GM12891 (cell line): ENCODE data around the gene P4HB.
A peak's percentile ranks its signal among the peaks of the same experiment; 100 is the strongest.

Experiments used
- DNase-seq: peaks from one replicate; pipeline ENCODE4 v3.0.0; 2011; ENCODE audit warnings: low spot score; ENCODE audit not compliant: insufficient read length
- FAIRE-seq: peaks from 2 replicates; lab custom pipeline; 2011; peaks lifted over from hg19 to GRCh38; lab: Jason Lieb, UNC
- PAX5 ChIP-seq: IDR thresholded peaks from 2 replicates; pipeline ENCODE4 v1.6.1; 2011; ENCODE audit warnings: low read length, moderate library complexity, mild to moderate bottlenecking; ENCODE audit not compliant: insufficient read depth, severe bottlenecking
- POLR2A ChIP-seq: IDR thresholded peaks from 2 replicates; pipeline ENCODE4 v1.6.1; 2011; ENCODE audit warnings: low read depth, low read length, control low read depth
- POLR2AphosphoS5 ChIP-seq: IDR thresholded peaks from 2 replicates; pipeline ENCODE4 v1.6.1; 2011; ENCODE audit warnings: low read depth, low read length, control low read depth
- POU2F2 ChIP-seq: IDR thresholded peaks from 2 replicates; pipeline ENCODE4 v1.6.1; 2011; ENCODE audit warnings: low read depth, mild to moderate bottlenecking, control low read depth, low read length, moderate library complexity
- SPI1 ChIP-seq: IDR thresholded peaks from 2 replicates; pipeline ENCODE4 v1.6.1; 2011; ENCODE audit warnings: low read depth, low read length, control low read depth
- TAF1 ChIP-seq: IDR thresholded peaks from 2 replicates; pipeline ENCODE4 v1.6.1; 2011; ENCODE audit warnings: low read depth, low read length, control low read depth

Gene P4HB

DNA sequence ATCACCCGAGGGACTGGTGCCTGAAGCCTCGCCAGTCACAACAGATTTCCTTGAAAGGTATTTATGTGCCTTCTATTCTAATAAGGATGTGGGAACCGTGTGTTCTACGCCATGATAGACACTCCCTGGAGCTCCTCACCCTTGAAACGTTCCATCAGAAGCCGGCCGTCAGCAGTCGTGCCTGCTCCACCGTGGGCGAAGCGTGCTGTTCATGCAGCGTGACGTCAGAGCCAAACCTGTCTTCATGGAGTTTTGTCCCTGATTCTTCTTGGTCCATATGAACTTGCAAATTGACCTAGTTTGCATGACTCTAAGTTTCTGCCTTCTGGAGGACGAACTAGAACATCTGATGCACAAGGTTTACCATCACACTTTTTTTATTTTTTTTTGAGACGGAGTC is 21.0 kb downstream of the P4HB start:
- DNase-seq (no peak), FAIRE-seq (no peak)
- no peak for TF ChIP-seq TAF1
- TF ChIP-seq PAX5, result no peak
- TF ChIP-seq POU2F2, result no peak
- no peak for TF ChIP-seq SPI1
- no peak for TF ChIP-seq POLR2A
- TF ChIP-seq POLR2AphosphoS5, result no peak

- FAIRE-seq, result no peak
- DNase-seq, result no peak
- TF ChIP-seq POLR2AphosphoS5, result no peak
Observed at GRCh38 chr17:81838753-81839255, 21.5 kb downstream of the P4HB start.

DNA sequence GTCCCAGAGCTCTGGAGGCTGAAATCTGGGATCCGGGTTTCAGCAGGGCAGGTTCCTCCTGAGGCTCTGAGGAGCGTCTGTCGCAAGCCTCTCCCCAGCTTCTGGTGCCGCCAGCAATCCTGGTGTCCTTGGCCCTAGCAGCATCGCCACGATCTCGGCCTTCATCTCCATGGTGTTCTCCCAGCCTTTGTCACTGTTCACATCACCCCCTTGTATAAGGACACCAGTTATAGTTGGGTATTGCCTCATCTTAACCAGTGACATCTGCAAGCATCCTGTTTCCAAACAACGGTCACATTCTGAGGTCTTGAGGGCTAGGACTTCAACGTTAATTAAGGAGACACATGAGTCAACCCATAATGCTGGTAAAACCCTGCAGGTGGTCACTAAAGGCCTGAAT is 22.7 kb downstream of the P4HB start:
- TF ChIP-seq PAX5 (no peak), POLR2A (no peak), TAF1 (no peak), POLR2AphosphoS5 (no peak), POU2F2 (no peak), SPI1 (no peak)
- FAIRE-seq, result no peak
- no peak for DNase-seq

GRCh38 chr17:81834831-81835267 is 25.5 kb downstream of the P4HB start, which contains the start of gene PPP1R27:
Gene PPP1R27, minus strand, starts transcription at chr17:81835050. Its CDS starts 97 bp downstream, at chr17:81834953.
- DNase-seq (no peak), FAIRE-seq (no peak)
- TF ChIP-seq POU2F2, result no peak

DNA sequence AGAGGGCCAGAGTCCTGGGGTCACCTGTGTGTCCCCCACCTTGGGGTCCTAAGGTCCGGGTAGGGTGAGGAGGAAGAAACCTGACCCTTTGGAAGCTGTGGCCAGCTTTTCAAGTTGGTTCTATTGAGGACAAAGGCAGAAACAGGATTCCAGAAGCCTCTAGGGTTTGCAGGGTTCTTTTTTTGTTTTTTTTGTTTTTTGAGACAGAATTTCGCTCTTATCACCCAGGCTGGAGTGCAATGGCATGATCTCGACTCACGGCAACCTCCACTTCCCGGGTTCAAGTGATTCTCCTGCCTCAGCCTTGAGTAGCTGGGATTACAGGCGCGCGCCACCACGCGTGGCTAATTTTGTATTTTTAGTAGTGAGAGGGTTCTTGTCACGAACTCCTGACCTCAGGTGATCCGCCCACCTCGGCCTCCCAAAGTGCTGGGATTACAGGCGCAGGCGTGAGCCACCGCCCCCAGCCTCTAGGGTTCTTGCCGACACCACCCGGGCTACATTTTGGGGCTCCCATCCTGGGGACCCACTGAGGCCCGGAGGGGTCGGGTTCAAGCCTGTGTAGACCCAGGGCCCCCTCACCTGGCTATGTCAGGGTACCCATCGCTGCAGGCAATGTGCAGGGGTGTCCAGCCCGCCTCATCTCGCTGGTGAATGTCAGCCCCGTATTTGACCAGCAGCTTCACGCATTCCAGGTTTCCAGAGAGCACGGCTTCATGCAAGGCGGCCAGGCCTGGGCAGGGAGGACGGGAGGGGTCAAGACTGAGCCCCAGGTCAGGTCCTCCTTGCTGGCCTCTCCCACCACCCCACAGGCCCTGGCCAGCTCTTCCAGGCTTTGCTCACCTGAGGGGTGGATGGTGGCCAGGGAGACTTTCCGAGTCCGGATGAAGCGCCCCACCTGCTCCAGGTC is 26.2 kb downstream of the P4HB start:
- no peak for FAIRE-seq
- DNase-seq, result no peak

GRCh38 chr17:81833160-81833920 is 27.0 kb downstream of the P4HB start, which contains the start of gene MCRIP1:
Gene MCRIP1, minus strand, starts transcription at chr17:81833291. Its CDS starts 8,785 bp downstream, at chr17:81824506.
- TF ChIP-seq POLR2AphosphoS5 (no peak), TAF1 (peak; percentile 59), POU2F2 (0 out of 2 replicates have a peak, but pooled peaks have one; percentile 38), POLR2A (peak; percentile 61)
- DNase-seq (peak; percentile 100), FAIRE-seq (peak; percentile 94)

More for the DNA sequence above, 26.2 kb downstream of the P4HB start:
- no peak for TF ChIP-seq TAF1
- no peak for TF ChIP-seq SPI1
- no peak for TF ChIP-seq POLR2AphosphoS5
- no peak for TF ChIP-seq POU2F2
- no peak for TF ChIP-seq POLR2A
- no peak for TF ChIP-seq PAX5

- DNase-seq (no peak), FAIRE-seq (no peak)
- TF ChIP-seq POLR2A, result no peak
- TF ChIP-seq PAX5, result no peak
- no peak for TF ChIP-seq SPI1
- no peak for TF ChIP-seq TAF1
- no peak for TF ChIP-seq POLR2AphosphoS5
- no peak for TF ChIP-seq POU2F2
Observed at GRCh38 chr17:81832608-81833159, 27.7 kb downstream of the P4HB start.

DNA sequence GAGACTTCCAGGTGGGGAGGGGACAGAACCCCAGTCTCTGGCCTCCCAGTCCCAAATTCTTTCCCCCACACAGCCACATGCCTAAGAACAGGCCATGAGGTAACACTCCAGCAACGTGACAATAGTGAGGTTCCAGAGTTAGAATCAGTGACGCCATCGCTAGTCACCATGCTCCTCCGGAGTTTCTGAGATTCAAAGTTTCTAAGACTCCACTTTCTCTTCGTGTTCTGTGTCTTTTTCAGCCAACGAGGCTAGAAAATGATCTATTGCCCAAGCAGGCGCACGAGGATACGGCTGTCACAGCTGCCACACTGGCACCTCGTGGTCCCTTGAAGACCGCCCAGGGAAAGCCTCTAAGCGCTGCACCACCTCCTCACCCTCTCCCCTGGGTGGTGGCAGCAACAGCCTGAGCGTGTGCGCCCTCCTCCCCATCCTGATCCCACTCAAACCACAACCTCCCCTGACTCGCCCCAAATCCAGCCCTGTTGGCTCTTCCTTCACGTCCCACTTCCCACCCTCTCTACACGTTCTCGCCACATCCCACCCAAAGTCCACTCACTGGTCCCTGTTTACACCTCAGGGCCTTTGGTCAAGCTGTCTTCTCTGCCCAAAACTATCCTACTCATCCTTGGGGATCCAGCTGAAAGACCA is 28.3 kb downstream of the P4HB start:
- DNase-seq (no peak), FAIRE-seq (no peak)
- TF ChIP-seq POU2F2 (0 out of 2 replicates have a peak, but pooled peaks have one; percentile 27), TAF1 (peak; percentile 38; the same call in 1 of the 2 replicates), SPI1 (no peak), POLR2AphosphoS5 (no peak)

- peak; percentile 89 for FAIRE-seq
- no peak for DNase-seq
- TF ChIP-seq POLR2AphosphoS5 (no peak), POU2F2 (no peak), TAF1 (no peak)
Observed at GRCh38 chr17:81831563-81831956, 28.8 kb downstream of the P4HB start.
